ENCODE measurements around the gene DUS1L. TPM values are rescaled to one million over a fixed set of nuclear protein-coding genes. Genes with fewer than 3 reads are reported as not detected.
"Not testable (repeated sequence)": the region's sequence is repeated elsewhere in the genome, so short reads cannot be mapped to it uniquely, and the experiment has no call there.

Gene DUS1L
- total and polyA plus RNA-seq, 2 donors (not counting 1 experiment from before 2014, with no cell fraction given): 109 to 241 TPM

DNA sequence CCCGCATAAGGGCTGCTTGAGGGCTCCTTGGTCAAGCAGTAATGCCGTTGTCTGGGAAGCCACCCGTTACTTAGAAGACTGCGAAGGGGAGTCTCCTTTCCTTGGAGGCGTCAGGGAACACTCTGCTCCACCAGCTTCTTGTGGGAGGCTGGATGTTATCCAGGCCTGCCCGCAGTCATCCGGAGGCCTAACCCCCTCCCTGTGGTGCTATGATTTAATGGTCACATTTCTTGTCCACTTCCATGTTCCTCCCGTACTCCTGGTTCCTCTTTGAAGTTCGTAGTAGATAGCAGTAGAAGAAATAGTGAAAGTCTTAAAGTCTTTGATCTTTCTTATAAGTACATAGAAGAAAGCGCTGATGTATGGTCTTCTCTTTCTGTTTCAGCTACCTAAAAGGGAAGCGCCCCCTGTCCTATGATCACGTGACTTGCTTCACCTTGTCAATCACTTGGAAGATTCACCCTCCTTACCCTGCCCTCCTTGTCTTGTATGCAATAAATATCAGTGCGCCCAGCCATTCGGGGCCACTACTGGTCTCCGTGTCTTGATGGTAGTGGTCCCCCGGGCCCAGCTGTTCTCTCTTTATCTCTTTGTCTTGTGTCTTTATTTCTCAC, 26.7 kb downstream of the DUS1L start:
- Mint-ChIP-seq H3K4me1 (peaks cover 22% of the 10 kb centered on the region), H3K4me3 (peak overlapping the region; percentile 24), H3K27ac (peak overlapping the region; percentile 41)
- H3K9me3 ChIP-seq (ENCODE audit: control extremely low read depth in 1 of 3, control insufficient read depth in 2 of 3, insufficient read depth in 1 of 3, low read length in 2 of 3); H3K27me3 ChIP-seq (replicated peaks in 1 of 4; ENCODE audit: control extremely low read depth in 1 of 4, control insufficient read depth in 3 of 4, insufficient read depth in 4 of 4, low read length in 3 of 4); H3K27me3 Mint-ChIP-seq; H3K9me3 Mint-ChIP-seq (ENCODE audit: insufficient read depth); H2AFZ ChIP-seq (ENCODE audit: insufficient read depth, low read depth, low read length, poor library complexity, severe bottlenecking); H3K4me3 ChIP-seq (ENCODE audit: control extremely low read depth in 1 of 5, extremely low read depth in 1 of 5, insufficient read depth in 1 of 5, low read depth in 2 of 5, low read length in 4 of 5); POLR2A ChIA-PET; ATAC-seq (ENCODE audit: low read depth); H3K27ac ChIP-seq (ENCODE audit: low read length in 2 of 2); H3K9ac ChIP-seq (ENCODE audit: low read length); H3K36me3 ChIP-seq (replicated peaks in 1 of 2; ENCODE audit: control extremely low read depth in 1 of 2, control insufficient read depth in 1 of 2, extremely low read depth in 1 of 2, insufficient read depth in 2 of 2, low read length in 1 of 2); H3K4me2 ChIP-seq (replicated peaks; ENCODE audit: low read depth, low read length, poor library complexity, severe bottlenecking); DNase-seq: not testable (repeated sequence)
- CTCF ChIA-PET: interaction anchor here (1.3 to 2.3 kb wide), 4 partner anchors 16 to 116 kb away, joined by 3 to 19 read pairs (median 7); partner anchors contain the start of genes CENPX, FASN and LRRC45
- Histone ChIP-seq H4K20me1 (ENCODE audit: control insufficient read depth, insufficient read depth, low read length, poor library complexity, severe bottlenecking) (peaks cover 25% of the 10 kb centered on the region), H3K4me1 (ENCODE audit: control insufficient read depth in 2 of 2, insufficient read depth in 2 of 2, low read length in 2 of 2) (peaks cover 18 to 19% of the 10 kb centered on the region in 2 donors), H3K79me2 (ENCODE audit: control insufficient read depth, insufficient read depth, low read length) (peaks cover 14% of the 10 kb centered on the region)
- intact Hi-C loops (cut with micrococcal nuclease): loop anchor here (10.0 kb wide), 1 partner anchor 516 kb away; no protein-coding TSS in a partner anchor
- WGBS (ENCODE audit: insufficient coverage): 95% methylated on average over 8 of the region's 16 CpGs

DNA sequence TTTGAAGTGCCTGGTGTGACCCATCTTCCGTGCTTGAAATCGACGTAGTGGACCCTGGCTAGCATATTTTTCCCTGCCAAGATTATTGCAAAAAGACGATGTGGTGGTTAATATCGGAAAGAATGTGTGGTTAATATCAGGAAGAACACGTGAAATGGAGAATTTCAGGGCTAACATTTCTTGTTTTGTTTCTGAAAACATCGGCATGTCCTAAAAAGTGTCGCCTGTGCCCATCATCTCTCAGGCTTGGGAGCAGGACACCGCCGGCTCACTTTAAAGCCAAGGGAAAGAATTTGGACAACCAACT, 27.8 kb downstream of the DUS1L start:
- intact Hi-C loops (cut with micrococcal nuclease): loop anchor here (1.0 to 10.0 kb wide), 6 partner anchors 13 to 517 kb away; partner anchors contain the start of genes ASPSCR1, FASN, GPS1 and LRRC45
- peaks cover 14% of the 10 kb centered on the region for H3K79me2 ChIP-seq (ENCODE audit: control insufficient read depth, insufficient read depth, low read length)
- WGBS (ENCODE audit: insufficient coverage): 4% methylated on average over 10 of the region's 10 CpGs
- peaks cover 18 to 19% of the 10 kb centered on the region in 2 donors for H3K4me1 ChIP-seq (ENCODE audit: control insufficient read depth in 2 of 2, insufficient read depth in 2 of 2, low read length in 2 of 2)
- peaks cover 23% of the 10 kb centered on the region for H3K4me1 Mint-ChIP-seq
- H2AFZ ChIP-seq (ENCODE audit: insufficient read depth, low read depth, low read length, poor library complexity, severe bottlenecking): peak overlapping the region; percentile 73
- no peaks in the 10 kb centered on the region for H3K27me3 Mint-ChIP-seq
- peak overlapping the region; percentile 72 for H3K9ac ChIP-seq (ENCODE audit: low read length)
- no peaks in the 10 kb centered on the region for H3K27me3 ChIP-seq (replicated peaks in 1 of 4; ENCODE audit: control extremely low read depth in 1 of 4, control insufficient read depth in 3 of 4, insufficient read depth in 4 of 4, low read length in 3 of 4)
- CTCF ChIA-PET: interaction anchor here (0.6 to 2.3 kb wide), 13 partner anchors 9 to 168 kb away, joined by 3 to 19 read pairs (median 4); partner anchors contain the start of genes ASPSCR1, CENPX and LRRC45
- H3K4me3 ChIP-seq (ENCODE audit: control extremely low read depth in 1 of 5, extremely low read depth in 1 of 5, insufficient read depth in 1 of 5, low read depth in 2 of 5, low read length in 4 of 5): peak overlapping the region in 4 of 5 experiments; percentile 58 to 76 (median 72)
- H3K4me3 Mint-ChIP-seq: peak overlapping the region; percentile 90
- peak overlapping the region in 1 of 2 donors; percentile 59 for H3K27ac ChIP-seq (ENCODE audit: low read length in 2 of 2)
- peaks cover 0 to 2% (median 0%) of the 10 kb centered on the region in 3 donors for H3K9me3 ChIP-seq (ENCODE audit: control extremely low read depth in 1 of 3, control insufficient read depth in 2 of 3, insufficient read depth in 1 of 3, low read length in 2 of 3)
- no peaks in the 10 kb centered on the region for H3K36me3 ChIP-seq (replicated peaks in 1 of 2; ENCODE audit: control extremely low read depth in 1 of 2, control insufficient read depth in 1 of 2, extremely low read depth in 1 of 2, insufficient read depth in 2 of 2, low read length in 1 of 2)
- POLR2A ChIA-PET: interaction anchor here (0.7 to 1.5 kb wide), 9 partner anchors 9 to 260 kb away, joined by 3 to 13 read pairs (median 4); partner anchors contain the start of genes ASPSCR1, CENPX, DUS1L and FASN
- H4K20me1 ChIP-seq (ENCODE audit: control insufficient read depth, insufficient read depth, low read length, poor library complexity, severe bottlenecking): peaks cover 25% of the 10 kb centered on the region
- H3K9me3 Mint-ChIP-seq (ENCODE audit: insufficient read depth): no peaks in the 10 kb centered on the region
- ATAC-seq (ENCODE audit: low read depth): no peak
- H3K4me2 ChIP-seq (replicated peaks; ENCODE audit: low read depth, low read length, poor library complexity, severe bottlenecking): peak overlapping the region; percentile 100
- peak overlapping the region; percentile 99 for H3K27ac Mint-ChIP-seq
- no peak for DNase-seq
- TF ChIP-seq EZH2 (IDR thresholded peaks at IDR 0.05; ENCODE audit: borderline replicate concordance, insufficient read depth, low read depth, low read length, poor library complexity, severe bottlenecking) (no peak), CTCF (IDR thresholded peaks at IDR 0.05) (no peak)
